Stimulated activated CD4-positive, alpha-beta T cell treated with anti-CD3 and anti-CD28 coated beads, Interleukin-4, amount 100 ng/mL, for 4 hours (primary cell): ENCODE data around the gene ARPC5L.
A peak's percentile ranks its signal among the peaks of the same experiment; 100 is the strongest.
"Not testable (repeated sequence)": the region's sequence is repeated elsewhere in the genome, so short reads cannot be mapped to it uniquely, and the experiment has no call there.

ENCODE experiments used
- DNase-seq, 2 experiments: peaks; one replicate each; pipeline ENCODE4 v3.0.0-alpha.2; 2020

Gene ARPC5L

DNA sequence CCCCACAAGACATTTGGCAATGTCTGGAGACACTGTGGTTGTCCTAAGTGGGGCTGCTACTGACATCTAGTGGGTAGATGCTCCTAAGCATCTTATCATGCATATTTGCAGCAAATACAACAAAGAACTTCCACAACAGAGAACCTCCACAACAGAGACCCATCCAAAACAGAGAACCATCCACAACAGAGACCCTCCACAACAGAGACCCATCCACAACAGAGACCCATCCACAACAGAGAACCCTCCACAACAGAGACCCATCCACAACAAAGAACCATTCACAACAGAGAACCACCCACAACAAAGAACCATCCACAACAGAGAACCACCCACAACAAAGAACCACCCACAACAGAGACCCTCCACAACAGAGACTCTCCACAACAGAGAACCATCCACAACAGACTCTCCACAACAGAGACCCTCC, 32.8 kb downstream of the ARPC5L start:
- peak in 1 of 2 experiments; percentile 38 for DNase-seq

DNA sequence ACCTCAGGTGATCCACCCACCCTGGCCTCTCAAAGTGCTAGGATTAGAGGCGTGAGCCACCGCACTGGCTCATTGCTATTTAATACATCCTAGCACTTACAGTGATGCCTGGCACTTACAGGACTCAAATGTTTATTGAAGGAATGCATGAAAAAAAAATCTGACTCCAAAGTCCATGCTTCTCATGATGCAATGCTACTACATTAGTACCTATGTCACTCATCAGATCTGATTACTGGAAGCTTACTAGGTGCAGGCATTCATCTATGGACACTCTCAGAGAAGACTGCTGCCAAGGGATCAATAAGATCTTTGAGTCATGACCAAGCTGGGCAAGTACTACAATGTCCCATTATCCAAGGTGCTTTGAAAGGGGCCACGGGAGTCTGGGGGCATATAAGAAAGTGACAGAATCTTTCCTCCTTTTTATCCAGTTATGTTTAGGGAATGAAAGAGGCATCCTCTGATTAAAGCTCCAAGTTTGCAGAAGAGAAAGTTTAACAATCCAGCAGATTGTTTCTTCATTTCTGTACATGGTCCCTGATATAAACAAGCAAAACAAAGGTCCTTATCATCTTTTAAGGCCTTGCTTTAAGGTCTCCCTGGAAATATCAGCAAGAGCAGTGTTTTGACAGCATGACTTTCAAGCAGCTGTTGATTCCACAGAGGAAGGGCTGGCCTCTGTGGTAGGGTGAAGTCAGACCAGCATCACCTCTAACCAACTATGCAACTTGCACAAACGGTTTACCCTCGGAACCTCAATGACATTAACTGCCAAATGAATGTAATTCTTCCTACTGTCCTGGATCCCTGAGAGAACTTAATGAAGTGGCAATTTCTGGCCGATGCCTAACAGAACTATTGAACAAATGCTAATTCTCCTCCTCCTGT, 35.9 kb downstream of the ARPC5L start:
- no peak for DNase-seq

GRCh38 chr9:124899845-124900244, 37.9 kb downstream of the ARPC5L start:
- DNase-seq, result no peak

DNA sequence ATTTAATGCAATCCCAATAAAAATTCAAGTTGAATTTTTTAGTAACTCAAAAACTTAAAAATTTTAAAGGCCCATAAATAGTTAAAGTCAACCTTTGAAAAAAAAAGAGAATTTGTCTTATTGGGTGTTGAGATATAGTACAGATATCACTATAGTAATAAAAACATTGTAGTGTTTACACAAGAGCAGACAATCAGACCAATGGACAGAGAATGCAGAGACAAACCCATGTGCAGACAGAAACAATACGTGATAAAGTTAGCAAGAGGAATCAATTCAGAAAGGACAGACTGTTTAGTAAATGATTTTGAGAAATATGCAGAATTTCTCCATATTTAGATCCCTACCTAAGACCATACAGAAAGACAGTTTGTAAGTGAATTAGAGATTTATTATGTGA, 45.0 kb downstream of the ARPC5L start:
- DNase-seq, result no peak

- DNase-seq, result no peak
Measured at GRCh38 chr9:124908098-124908497, 46.2 kb downstream of the ARPC5L start.

DNA sequence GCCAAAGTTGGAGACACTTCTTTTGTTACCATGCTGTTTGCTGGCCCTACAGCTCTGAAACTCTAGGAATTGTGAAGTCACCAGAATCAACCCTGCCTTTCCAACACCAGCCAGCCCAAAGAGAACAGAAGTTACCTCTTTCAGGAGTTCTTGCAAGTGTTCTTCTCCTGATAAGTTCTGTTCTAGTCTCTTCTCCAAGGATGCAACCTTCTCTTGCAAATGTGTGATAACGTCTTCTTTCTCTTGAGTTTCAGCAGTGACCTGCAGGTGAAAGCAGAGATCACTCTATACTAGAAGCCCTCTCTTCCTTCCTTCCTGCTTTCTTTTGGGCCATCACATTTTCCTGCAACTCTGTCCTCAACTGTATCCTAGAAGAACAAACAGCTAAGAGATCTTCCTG, 49.8 kb downstream of the ARPC5L start:
- DNase-seq, result no peak

GRCh38 chr9:124913378-124913777, 51.4 kb downstream of the ARPC5L start:
- DNase-seq, result no peak

GRCh38 chr9:124914753-124915405, 52.9 kb downstream of the ARPC5L start:
- no peak for DNase-seq

DNA sequence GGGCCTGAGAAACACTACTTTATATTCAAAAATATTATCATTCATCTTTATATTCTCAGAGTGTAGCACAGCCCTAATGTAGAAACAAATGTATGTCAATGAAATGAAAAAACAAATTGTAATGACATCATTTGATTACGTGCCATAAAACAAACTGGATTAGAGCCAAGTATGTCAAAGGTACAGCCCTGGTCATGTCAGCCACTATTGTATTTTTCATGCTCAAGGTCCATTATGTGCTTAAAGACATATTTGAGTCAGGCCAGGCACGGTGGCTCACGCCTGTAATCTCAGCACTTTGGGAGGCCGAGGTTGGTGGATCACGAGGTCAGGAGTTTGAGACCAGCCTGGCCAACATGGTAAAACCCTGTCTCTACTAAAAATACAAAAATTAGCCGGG, 58.5 kb downstream of the ARPC5L start:
- DNase-seq, result not testable (repeated sequence)
